B cell (primary cell): ENCODE results near the gene WTIP. TPM values are rescaled to one million over a fixed set of nuclear protein-coding genes. Genes with fewer than 3 reads are reported as not detected.
"Not testable (repeated sequence)": the region's sequence is repeated elsewhere in the genome, so short reads cannot be mapped to it uniquely, and the experiment has no call there.

Source experiments
- ATAC-seq: fragments of 200-7000 bp; cut with Tn5 transposase; one replicate; pipeline ENCODE4 v1.10.0; 2021; ENCODE audit warnings: low read depth, mild to moderate bottlenecking, moderate number of reproducible peaks, moderate library complexity
- CTCF ChIA-PET: fragments of 350-600 bp; sonication (Branson Sonifier 250); formaldehyde crosslinking; loops from one replicate; lab custom pipeline; 2021; ENCODE audit warnings: antibody characterized with exemption, inconsistent platforms; lab: Charles Lee
- POLR2A ChIA-PET: fragments of 350-600 bp; sonication (Branson Sonifier 250); formaldehyde crosslinking; loops from one replicate; lab custom pipeline; 2021; ENCODE audit warnings: antibody characterized with exemption; lab: Charles Lee
- DNase-seq: peaks from one replicate; pipeline ENCODE4 v3.0.0; 2013
- H2AFZ ChIP-seq: 2 replicates; pipeline ENCODE4 v1.6.1; 2012; ENCODE audit warnings: mild to moderate bottlenecking, low read depth, low read length; ENCODE audit not compliant: insufficient read depth, poor library complexity, severe bottlenecking
- H3K27ac ChIP-seq, 2 donors: 1 replicate in 1 of 2; 2 replicates in 1 of 2; pipeline ENCODE4 v1.5.1; 2012 to 2013; ENCODE audit warnings: low read length in 2 of 2, mild to moderate bottlenecking in 2 of 2, moderate library complexity in 1 of 2
- H3K27me3 ChIP-seq, 4 experiments: fragments of 200-600 bp in 1 of 4; sonication (generic) in 1 of 4; replicated peaks in 1 of 4; 1 replicate in 2 of 4; 2 replicates in 2 of 4; pipeline versions ENCODE4 v1.6.1 to v1.7.0; 2013 to 2016; ENCODE audit warnings: low read length in 3 of 4, mild to moderate bottlenecking in 2 of 4, mixed read lengths in 1 of 4, moderate library complexity in 1 of 4; ENCODE audit not compliant: insufficient read depth in 4 of 4, control insufficient read depth in 3 of 4; ENCODE audit errors: control extremely low read depth in 1 of 4
- H3K36me3 ChIP-seq, 2 experiments: replicated peaks in 1 of 2; 1 replicate in 1 of 2; 2 replicates in 1 of 2; pipeline versions ENCODE4 v1.6.1 to v1.7.1; 2013; ENCODE audit warnings: low read length in 1 of 2; ENCODE audit not compliant: insufficient read depth in 2 of 2, control insufficient read depth in 1 of 2; ENCODE audit errors: control extremely low read depth in 1 of 2, extremely low read depth in 1 of 2
- H3K4me1 ChIP-seq, 2 donors: fragments of 200-600 bp in 1 of 2; sonication (generic) in 1 of 2; 1 replicate in 1 of 2; 2 replicates in 1 of 2; pipeline versions ENCODE4 v1.5.1 to v1.6.1; 2013 to 2017; ENCODE audit warnings: low read length in 2 of 2; ENCODE audit not compliant: control insufficient read depth in 2 of 2, insufficient read depth in 2 of 2
- H3K4me2 ChIP-seq: replicated peaks from 2 replicates; pipeline ENCODE3; 2012; ENCODE audit warnings: mild to moderate bottlenecking, low read depth, low read length; ENCODE audit not compliant: poor library complexity, severe bottlenecking
- H3K4me3 ChIP-seq, 5 experiments: fragments of 200-600 bp in 1 of 5; sonication (generic) in 1 of 5; 1 replicate in 3 of 5; 2 replicates in 2 of 5; pipeline versions ENCODE4 v1.5.1 to v1.7.0; 2011 to 2016; ENCODE audit warnings: low read length in 4 of 5, mild to moderate bottlenecking in 4 of 5, low read depth in 2 of 5, control low read depth in 1 of 5, moderate library complexity in 1 of 5; ENCODE audit not compliant: insufficient read depth in 1 of 5; ENCODE audit errors: control extremely low read depth in 1 of 5, extremely low read depth in 1 of 5
- H3K79me2 ChIP-seq: fragments of 200-600 bp; sonication (generic); one replicate; pipeline ENCODE4 v1.6.0; 2016; ENCODE audit warnings: low read length; ENCODE audit not compliant: control insufficient read depth, insufficient read depth
- H3K9ac ChIP-seq: fragments of 200-600 bp; sonication (generic); 2 replicates; pipeline ENCODE4 v1.6.1; 2017; ENCODE audit warnings: mild to moderate bottlenecking, low read length, moderate library complexity
- H3K9me3 ChIP-seq, 3 donors: one replicate each; pipeline versions ENCODE4 v1.6.1 to v1.7.1; 2013; ENCODE audit warnings: low read length in 2 of 3; ENCODE audit not compliant: control insufficient read depth in 2 of 3, insufficient read depth in 1 of 3; ENCODE audit errors: control extremely low read depth in 1 of 3
- H4K20me1 ChIP-seq: 2 replicates; pipeline ENCODE4 v1.6.0; 2012; ENCODE audit warnings: mild to moderate bottlenecking, low read length; ENCODE audit not compliant: insufficient read depth, control insufficient read depth, poor library complexity, severe bottlenecking
- H3K27ac Mint-ChIP-seq: one replicate; pipeline ENCODE4 v1.8.0; 2021; ENCODE audit warnings: mixed read lengths
- H3K27me3 Mint-ChIP-seq: one replicate; pipeline ENCODE4 v1.8.0; 2021; ENCODE audit warnings: mixed read lengths
- H3K4me1 Mint-ChIP-seq: one replicate; pipeline ENCODE4 v1.8.0; 2021; ENCODE audit warnings: mixed read lengths
- H3K4me3 Mint-ChIP-seq: one replicate; pipeline ENCODE4 v1.8.0; 2021; ENCODE audit warnings: mixed read lengths
- H3K9me3 Mint-ChIP-seq: one replicate; pipeline ENCODE4 v1.8.0; 2022; ENCODE audit warnings: mixed read lengths; ENCODE audit not compliant: insufficient read depth
- EZH2 ChIP-seq: IDR thresholded peaks from 2 replicates; pipeline ENCODE4 v1.6.1; 2012; ENCODE audit warnings: borderline replicate concordance, low read depth, mild to moderate bottlenecking, moderate library complexity, low read length; ENCODE audit not compliant: insufficient read depth, poor library complexity, severe bottlenecking
- WGBS: methylation state at CpG from one replicate; pipeline ENCODE4 v1.1.5; 2013; ENCODE audit warnings: missing lambda C conversion rate; ENCODE audit not compliant: insufficient coverage; 5-methylcytosine and 5-hydroxymethylcytosine counted together
- intact Hi-C: fragments of 100-400 bp; cut with micrococcal nuclease; formaldehyde crosslinking; loops from one replicate; pipeline ENCODE4 v1.10.0; 2022
- polyA plus RNA-seq: library from polyadenylated mRNA; depleted of rRNA; stranded (reverse); fragments of >200 nt; gene quantifications from 2 replicates; pipeline ENCODE4 v1.2.3, GENCODE V29; 2012
- total RNA-seq, 2 donors: library from RNA; stranded (reverse); fragments of 120-200 nt in 1 of 2; gene quantifications; 1 replicate in 1 of 2; 2 replicates in 1 of 2; pipeline versions ENCODE4 v1.2.3 to v1.2.4, GENCODE V29; 2013 to 2022

WTIP gene
- total and polyA plus RNA-seq, 2 donors (not counting 1 experiment from before 2014, with no cell fraction given) = 0.18 to 0.30 TPM

DNA sequence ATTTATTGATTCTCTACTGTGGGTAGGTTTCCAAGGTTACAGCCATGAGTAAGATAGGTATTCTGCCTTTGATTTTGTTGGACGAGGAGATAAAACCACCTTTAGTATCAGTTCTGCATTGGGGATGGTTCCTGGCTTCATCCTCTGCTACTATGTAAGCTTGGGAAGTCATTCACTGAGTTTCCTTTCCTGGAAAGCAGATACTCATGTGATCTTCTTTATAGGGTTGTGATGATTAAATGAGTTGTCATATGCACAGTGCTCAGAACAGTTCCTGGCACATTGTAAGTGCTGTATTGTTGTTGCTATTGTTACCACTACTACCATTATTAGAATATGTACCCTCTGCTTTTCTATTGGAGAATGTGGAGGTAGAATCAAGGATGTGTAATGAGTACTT lies 13.1 kb upstream of the WTIP start:
- Histone ChIP-seq H3K27me3 (no peaks in the 10 kb centered on the region), H3K36me3 (peaks cover 2 to 74% of the 10 kb centered on the region in 2 experiments), H3K4me3 (no peak overlapping the region), H3K4me1 (no peaks in the 10 kb centered on the region), H3K4me2 (no peak overlapping the region), H3K79me2 (no peaks in the 10 kb centered on the region), H2AFZ (no peak overlapping the region), H4K20me1 (no peaks in the 10 kb centered on the region), H3K27ac (no peak overlapping the region), H3K9me3 (no peaks in the 10 kb centered on the region), H3K9ac (no peak overlapping the region)
- CTCF ChIA-PET = no interaction called here
- TF ChIP-seq EZH2 = no peak
- DNase-seq (no peak), ATAC-seq (no peak)
- no peaks in the 10 kb centered on the region for H3K27me3 Mint-ChIP-seq
- H3K4me3 Mint-ChIP-seq = no peak overlapping the region
- WGBS = no CpG with 5 or more reads among the region's 1 CpG
- intact Hi-C loops = no loop called here
- POLR2A ChIA-PET = no interaction called here
- H3K27ac Mint-ChIP-seq = no peak overlapping the region
- H3K4me1 Mint-ChIP-seq = no peaks in the 10 kb centered on the region
- H3K9me3 Mint-ChIP-seq = no peaks in the 10 kb centered on the region

DNA sequence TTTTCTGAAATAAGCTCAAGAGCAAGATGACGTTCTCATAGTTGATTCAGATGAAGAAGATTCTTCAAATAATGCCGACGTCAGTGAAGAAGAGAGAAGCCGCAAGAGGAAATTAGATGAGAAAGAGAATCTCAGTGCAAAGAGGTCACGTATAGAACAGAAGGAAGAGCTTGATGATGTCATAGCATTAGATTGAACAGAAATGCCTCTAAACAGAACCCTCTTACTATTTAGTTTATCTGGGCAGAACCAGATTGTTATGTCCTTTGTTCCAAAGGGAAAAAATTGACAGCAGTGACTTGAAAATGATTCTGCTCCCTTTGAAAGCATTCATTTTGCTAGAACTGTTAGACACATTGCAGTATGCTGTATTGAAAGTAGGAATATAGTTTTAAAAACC lies 12.5 kb upstream of the WTIP start:
- H3K36me3 ChIP-seq = peaks cover 2 to 68% of the 10 kb centered on the region in 2 experiments
- WGBS = no CpG with 5 or more reads among the region's 5 CpGs

More for the DNA sequence above, 12.5 kb upstream of the WTIP start:
- H3K4me3 ChIP-seq, H3K4me2 ChIP-seq, H2AFZ ChIP-seq, H3K79me2 ChIP-seq, DNase-seq, H3K9me3 Mint-ChIP-seq, H3K27ac ChIP-seq, intact Hi-C loops, H3K27me3 Mint-ChIP-seq, H3K4me3 Mint-ChIP-seq, ATAC-seq, H3K27ac Mint-ChIP-seq, CTCF ChIA-PET, POLR2A ChIA-PET, H3K9ac ChIP-seq, H4K20me1 ChIP-seq, H3K4me1 Mint-ChIP-seq, H3K9me3 ChIP-seq, H3K4me1 ChIP-seq, H3K27me3 ChIP-seq: not testable (repeated sequence)
